HG03066 (cell line): ENCODE measurements around the gene C1orf174.

Experiments
- ATAC-seq: cut with Tn5 transposase; IDR thresholded peaks from one replicate; pipeline ENCODE4 v1.9.1; 2021; ENCODE audit warnings: low read depth; ENCODE audit not compliant: unreplicated experiment

The C1orf174 gene

DNA sequence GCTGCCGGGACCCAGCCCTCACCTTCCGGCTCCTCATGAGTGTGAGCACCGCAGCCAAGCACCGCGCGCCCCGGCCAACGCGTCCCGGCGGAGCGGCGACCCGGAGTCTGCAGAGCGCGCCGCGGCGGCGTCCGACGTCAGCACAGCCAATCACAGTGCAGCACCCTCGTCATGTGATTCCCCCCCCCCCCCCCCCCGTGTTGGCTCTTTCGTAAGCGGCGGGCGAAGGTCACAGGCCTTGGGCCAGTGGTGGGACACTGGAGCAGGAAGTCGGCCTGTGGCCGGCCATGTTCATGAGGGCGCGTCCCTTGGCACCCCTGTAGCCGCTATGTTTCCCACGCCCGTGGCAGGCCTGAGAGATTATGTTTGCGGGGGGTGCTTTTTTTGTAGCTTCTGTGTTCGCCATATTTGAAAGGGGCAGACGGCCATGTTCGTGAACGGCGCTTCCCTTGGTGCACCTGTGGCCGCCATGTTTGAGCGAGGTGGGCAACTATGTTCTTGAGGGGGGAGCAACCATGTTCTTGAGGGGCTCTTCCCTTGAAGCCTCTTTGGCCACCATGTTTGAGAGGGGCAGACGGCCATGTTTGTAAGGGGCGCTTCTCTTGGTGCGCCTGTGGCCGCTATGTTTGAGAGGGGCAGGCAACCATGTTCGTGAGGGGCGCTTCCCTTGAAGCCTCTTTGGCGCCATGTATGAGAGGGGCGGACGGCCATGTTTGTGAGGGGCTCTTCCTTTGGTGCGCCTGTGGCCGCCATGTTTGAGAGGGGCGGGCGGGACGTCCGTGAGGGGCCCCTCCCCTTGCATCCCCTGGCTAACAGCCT is at the start of gene C1orf174:
C1orf174 (minus strand) TSS at position 123 of the 819 bp plus-strand sequence; CDS start at position 37, 86 bp downstream.
- peak; percentile 71 for ATAC-seq

GRCh38 chr1:3948344-3948743 is 48.3 kb upstream of the C1orf174 start:
- no peak for ATAC-seq

- no peak for ATAC-seq
Observed at GRCh38 chr1:3945916-3946840, 46.1 kb upstream of the C1orf174 start.

DNA sequence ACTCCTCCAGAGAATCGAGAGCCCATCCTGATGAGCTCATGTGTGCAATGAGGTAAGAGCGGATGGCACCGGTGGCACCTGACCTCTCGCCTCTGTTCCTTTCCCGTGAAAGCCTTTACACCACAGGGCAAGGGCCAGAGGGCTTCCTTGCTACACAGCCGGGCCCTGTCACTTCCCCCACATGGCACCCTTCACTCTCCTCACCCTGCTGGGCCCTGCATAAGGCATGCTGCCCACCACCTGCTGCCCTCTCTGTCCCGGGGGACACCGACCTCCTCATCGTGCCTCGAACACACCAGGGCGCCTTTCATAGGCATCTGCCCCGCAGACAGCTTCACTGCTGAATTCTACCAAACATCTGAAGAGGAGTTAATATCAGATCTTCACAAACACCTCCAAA is 45.1 kb upstream of the C1orf174 start:
- ATAC-seq = no peak

GRCh38 chr1:3944578-3945125 is 44.6 kb upstream of the C1orf174 start:
- no peak for ATAC-seq

DNA sequence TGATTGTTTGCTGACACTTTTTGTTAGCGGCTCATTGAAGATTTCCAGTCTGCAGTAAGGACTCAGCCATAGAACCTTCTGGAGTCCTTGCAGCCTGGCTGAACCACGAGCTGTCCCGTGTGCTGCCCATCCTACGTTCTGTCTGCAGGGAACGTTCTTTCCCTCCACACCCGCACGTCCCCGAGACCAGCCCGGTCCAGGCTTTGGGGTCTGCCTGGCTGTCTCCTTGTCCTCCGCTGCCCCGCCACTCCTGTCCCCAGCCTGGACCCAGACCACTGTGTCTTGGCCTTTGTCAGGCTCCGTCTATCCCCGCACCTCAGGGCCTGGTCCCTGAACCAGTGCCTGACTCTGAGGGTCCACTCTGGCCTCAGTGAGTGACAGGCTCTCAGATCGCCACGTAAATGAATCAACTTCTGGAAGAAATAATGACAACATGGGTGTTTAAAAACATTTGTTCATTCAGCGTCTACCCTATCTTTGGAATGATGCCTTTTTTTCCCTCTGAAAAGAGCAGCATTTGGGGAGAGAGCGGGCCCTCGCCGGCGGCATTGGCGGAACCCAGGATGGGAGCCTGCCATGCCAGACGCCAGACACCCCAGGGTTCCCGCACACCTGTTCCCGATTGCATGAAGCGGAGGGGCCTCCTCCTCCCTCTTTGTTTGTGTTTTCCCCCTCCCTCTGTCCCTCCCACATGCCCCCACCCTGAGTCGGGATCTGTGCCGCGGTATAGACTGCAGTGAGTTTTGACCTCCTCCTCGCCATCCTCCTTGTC is 43.9 kb upstream of the C1orf174 start:
- ATAC-seq = no peak

- ATAC-seq = no peak
Observed at GRCh38 chr1:3943123-3943431, 43.0 kb upstream of the C1orf174 start.

GRCh38 chr1:3942416-3943122 is 42.5 kb upstream of the C1orf174 start:
- ATAC-seq = no peak

- ATAC-seq = no peak
Observed at GRCh38 chr1:3940754-3941345, 40.8 kb upstream of the C1orf174 start.

DNA sequence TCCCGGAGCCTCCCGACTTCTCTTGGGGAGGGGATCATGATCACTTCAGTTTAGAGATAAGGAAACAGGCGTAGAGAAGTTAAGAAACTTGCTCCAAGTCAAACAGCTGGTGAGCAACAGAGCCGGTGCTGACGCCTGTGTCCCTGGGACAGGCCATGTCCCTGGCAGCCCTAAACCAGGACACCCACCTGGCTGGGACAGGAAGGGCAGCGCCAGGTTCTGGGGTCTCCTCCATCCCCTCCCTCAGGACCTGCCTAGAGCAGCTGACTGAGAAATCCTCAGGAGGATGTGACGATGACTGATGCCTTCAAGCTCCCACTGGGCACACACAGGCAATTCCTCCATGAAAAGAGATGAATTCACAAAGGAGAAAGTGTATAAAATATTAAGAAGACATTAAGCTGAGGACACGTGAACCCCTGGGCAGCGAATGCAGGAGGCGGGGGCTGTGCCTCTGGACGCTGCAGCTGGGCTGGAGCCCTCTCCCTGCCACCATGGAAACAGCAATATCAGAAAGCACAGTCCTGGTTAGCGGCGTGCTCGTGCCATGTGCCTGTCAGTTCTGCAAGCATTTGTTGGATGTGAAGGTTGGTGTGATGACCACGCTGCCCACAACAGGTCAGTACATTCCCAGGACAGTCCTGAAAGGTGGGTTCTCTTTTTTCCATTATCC is 40.1 kb upstream of the C1orf174 start:
- ATAC-seq = no peak

DNA sequence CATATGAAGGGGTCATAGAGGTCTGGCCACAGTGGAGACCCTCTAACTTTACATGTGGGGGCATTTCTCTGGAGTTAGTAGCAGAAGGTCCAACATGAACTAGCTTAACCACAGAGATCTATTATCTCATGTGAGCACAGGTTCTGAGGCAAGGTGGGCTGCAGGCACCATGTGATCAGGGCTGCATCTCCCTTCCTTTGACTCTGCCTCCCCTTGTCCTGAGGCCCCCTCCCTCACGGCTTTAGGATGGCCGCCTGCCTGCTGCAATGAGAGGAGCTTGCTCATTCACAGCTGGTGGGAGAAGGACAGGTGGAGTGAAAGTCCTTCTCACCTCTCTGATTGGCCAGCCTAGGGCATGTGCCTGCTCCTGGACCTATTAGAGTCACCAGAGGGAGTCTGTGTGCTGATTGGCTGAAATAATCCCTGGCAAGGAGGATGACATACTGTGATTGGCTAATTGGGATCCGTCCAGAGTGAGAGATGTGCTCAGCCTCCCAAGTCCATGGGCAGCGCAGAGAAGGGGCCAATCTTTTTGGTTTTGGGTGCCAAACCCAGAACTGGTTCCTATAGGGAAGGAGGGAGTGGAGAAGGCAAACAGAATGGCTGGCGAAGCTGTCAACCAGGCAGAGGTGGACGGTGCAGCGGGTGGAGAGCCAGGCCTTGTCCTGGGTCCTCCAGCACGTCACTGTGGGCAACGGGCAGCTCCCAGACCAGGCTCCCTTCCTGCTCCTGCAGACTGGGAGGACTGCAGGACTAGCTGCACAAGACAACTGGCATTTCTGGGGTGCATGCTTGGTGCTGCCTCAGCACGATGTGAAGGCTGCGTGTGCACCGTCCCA is 39.4 kb upstream of the C1orf174 start:
- no peak for ATAC-seq

DNA sequence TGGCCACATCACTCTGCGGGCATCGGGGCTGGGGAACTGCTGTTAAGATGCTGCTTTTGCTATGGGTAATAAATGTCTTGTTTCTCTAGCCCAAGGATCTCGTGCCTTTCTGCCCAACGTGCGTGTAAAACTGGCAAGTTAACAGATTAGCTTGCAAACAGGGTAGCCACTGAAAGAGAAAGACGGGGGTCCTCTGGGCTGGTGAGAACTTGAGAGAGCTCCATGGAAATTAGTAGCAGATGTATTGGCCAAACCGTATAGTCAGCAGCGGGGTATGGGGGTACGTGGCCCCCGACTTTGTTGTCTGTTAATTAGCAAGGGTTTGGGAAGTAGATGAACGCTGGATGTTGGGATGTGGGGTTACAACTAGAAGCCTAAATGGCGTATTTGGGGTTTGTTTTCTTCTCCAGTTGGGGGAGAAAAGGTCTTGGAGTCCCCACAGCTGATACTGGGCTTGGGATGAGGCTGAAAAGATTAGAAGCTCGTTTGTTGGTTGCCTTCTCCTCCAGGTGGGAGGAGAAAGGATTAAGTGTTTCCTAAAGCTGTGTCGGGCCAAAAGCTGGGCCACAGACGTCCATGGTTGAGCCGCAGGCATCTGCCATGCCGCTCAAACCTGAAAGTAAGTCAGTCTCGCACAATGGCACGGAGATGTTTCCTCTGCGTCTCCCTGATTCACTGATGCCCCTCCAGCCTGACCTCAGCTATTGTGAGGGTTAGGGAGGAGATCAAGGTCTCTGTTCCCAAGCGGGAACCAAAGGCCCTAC is 32.3 kb upstream of the C1orf174 start:
- no peak for ATAC-seq

- no peak for ATAC-seq
Observed at GRCh38 chr1:3931007-3931912, 31.2 kb upstream of the C1orf174 start.

- no peak for ATAC-seq
Observed at GRCh38 chr1:3930301-3931006, 30.4 kb upstream of the C1orf174 start.

DNA sequence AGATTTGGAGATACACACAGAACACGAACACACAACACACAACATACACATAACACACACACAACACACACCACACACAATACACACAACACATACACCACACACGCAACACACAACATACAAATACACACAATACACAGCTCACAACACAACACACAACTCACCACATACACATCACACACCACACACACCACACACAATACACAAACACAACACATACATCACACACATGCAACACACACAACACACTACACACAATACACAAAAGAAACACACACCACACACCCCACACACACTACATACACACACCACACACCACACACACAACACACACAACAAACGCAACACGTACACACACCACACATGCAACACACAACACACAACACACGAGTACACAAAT is 29.1 kb upstream of the C1orf174 start:
- ATAC-seq = no peak

- ATAC-seq = no peak
Observed at GRCh38 chr1:3928586-3928985, 28.5 kb upstream of the C1orf174 start.
